SK-N-SH treated with all-trans-retinoic acid at 6 μM for 48 hours (cell line): Measurements from ENCODE around the gene ANKRD34A.

Experiments
- ARNTL ChIP-seq: fragments of 450-650 bp; formaldehyde crosslinking; IDR thresholded peaks from 2 replicates; pipeline ENCODE4 v1.5.0; 2020; ENCODE audit warnings: low read depth, mild to moderate bottlenecking, moderate library complexity, borderline replicate concordance
- CREB5 ChIP-seq: fragments of 250-450 bp; sonication (Bioruptor Pico); IDR thresholded peaks from 2 replicates; pipeline ENCODE4 v1.5.1; 2020; ENCODE audit warnings: low read depth, mild to moderate bottlenecking, moderate library complexity
- CSDC2 ChIP-seq: fragments of 250-450 bp; sonication (Bioruptor Pico); IDR thresholded peaks from 2 replicates; pipeline ENCODE4 v1.5.0; 2020; ENCODE audit warnings: mild to moderate bottlenecking, moderate library complexity
- CSRNP3 ChIP-seq: fragments of 250-450 bp; sonication (Bioruptor Pico); IDR thresholded peaks from 2 replicates; pipeline ENCODE4 v1.5.1; 2021; ENCODE audit warnings: mild to moderate bottlenecking, moderate library complexity
- ESRRG ChIP-seq: fragments of 250-450 bp; sonication (Bioruptor Pico); IDR thresholded peaks from 2 replicates; pipeline ENCODE4 v1.6.1; 2021; ENCODE audit warnings: mild to moderate bottlenecking
- GLIS3 ChIP-seq: fragments of 250-450 bp; sonication (Bioruptor Pico); IDR thresholded peaks from 2 replicates; pipeline ENCODE4 v1.5.0; 2020; ENCODE audit warnings: mild to moderate bottlenecking, moderate library complexity
- OSR1 ChIP-seq: fragments of 250-450 bp; sonication (Bioruptor Pico); IDR thresholded peaks from 2 replicates; pipeline ENCODE4 v1.8.0; 2022; ENCODE audit warnings: moderate library complexity, mild to moderate bottlenecking, inconsistent platforms
- TOX ChIP-seq: fragments of 250-450 bp; sonication (Bioruptor Pico); IDR thresholded peaks from 2 replicates; pipeline ENCODE4 v1.8.0; 2021; ENCODE audit warnings: mild to moderate bottlenecking, moderate library complexity, borderline replicate concordance
- ZFP3 ChIP-seq: fragments of 250-450 bp; sonication (Bioruptor Pico); IDR thresholded peaks from 2 replicates; pipeline ENCODE4 v1.5.0; 2020; ENCODE audit warnings: mild to moderate bottlenecking, moderate library complexity
- ZNF70 ChIP-seq: fragments of 450-650 bp; formaldehyde crosslinking; IDR thresholded peaks from 2 replicates; pipeline ENCODE4 v1.5.0; 2020; ENCODE audit warnings: mild to moderate bottlenecking, moderate library complexity
- TF ChIP-seq, protein P1 (sequence below): fragments of 250-450 bp; sonication (Bioruptor Pico); IDR thresholded peaks from 2 replicates; pipeline ENCODE4 v1.8.0; 2020; ENCODE audit warnings: mild to moderate bottlenecking, moderate library complexity, borderline replicate concordance

GRCh38 chr1:145990249-145990855 is 26.0 kb upstream of the ANKRD34A start:
- TF ChIP-seq CSRNP3 (CRISPR knock-in tag) (no peak), GLIS3 (CRISPR knock-in tag) (no peak), ZFP3 (no peak), CSDC2 (CRISPR knock-in tag) (no peak), TOX (CRISPR knock-in tag) (no peak), CREB5 (CRISPR knock-in tag) (no peak), OSR1 (CRISPR knock-in tag) (no peak), ESRRG (CRISPR knock-in tag) (no peak), ARNTL (CRISPR knock-in tag) (no peak), ZNF70 (CRISPR knock-in tag) (no peak)
- TF ChIP-seq, protein P1, sequence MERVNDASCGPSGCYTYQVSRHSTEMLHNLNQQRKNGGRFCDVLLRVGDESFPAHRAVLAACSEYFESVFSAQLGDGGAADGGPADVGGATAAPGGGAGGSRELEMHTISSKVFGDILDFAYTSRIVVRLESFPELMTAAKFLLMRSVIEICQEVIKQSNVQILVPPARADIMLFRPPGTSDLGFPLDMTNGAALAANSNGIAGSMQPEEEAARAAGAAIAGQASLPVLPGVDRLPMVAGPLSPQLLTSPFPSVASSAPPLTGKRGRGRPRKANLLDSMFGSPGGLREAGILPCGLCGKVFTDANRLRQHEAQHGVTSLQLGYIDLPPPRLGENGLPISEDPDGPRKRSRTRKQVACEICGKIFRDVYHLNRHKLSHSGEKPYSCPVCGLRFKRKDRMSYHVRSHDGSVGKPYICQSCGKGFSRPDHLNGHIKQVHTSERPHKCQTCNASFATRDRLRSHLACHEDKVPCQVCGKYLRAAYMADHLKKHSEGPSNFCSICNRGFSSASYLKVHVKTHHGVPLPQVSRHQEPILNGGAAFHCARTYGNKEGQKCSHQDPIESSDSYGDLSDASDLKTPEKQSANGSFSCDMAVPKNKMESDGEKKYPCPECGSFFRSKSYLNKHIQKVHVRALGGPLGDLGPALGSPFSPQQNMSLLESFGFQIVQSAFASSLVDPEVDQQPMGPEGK (CRISPR knock-in tag): no peak
